Tibial nerve (tissue), 4 donors: ENCODE measurements around the gene SLC43A3.

Experiments used
- EP300 ChIP-seq, 2 donors: sonication (generic); formaldehyde crosslinking; IDR thresholded peaks; one replicate each; pipeline ENCODE4 v1.6.1; 2017; ENCODE audit warnings: antibody characterized with exemption in 2 of 2, mild to moderate bottlenecking in 1 of 2
- POLR2A ChIP-seq, 2 donors: fragments of 450-650 bp; IDR thresholded peaks; one replicate each; pipeline ENCODE4 v1.6.1; 2017; ENCODE audit warnings: antibody characterized with exemption in 2 of 2, mild to moderate bottlenecking in 2 of 2, moderate library complexity in 2 of 2
- TF ChIP-seq, protein P1 (sequence below), 5 experiments: fragments of 200-600 bp in 3 of 5; fragments of 450-650 bp in 2 of 5; sonication (generic) in 3 of 5; IDR thresholded peaks; one replicate each; pipeline ENCODE4 v1.5.1; 2016 to 2019; ENCODE audit warnings: antibody characterized with exemption in 5 of 5, mild to moderate bottlenecking in 3 of 5, moderate library complexity in 2 of 5

DNA sequence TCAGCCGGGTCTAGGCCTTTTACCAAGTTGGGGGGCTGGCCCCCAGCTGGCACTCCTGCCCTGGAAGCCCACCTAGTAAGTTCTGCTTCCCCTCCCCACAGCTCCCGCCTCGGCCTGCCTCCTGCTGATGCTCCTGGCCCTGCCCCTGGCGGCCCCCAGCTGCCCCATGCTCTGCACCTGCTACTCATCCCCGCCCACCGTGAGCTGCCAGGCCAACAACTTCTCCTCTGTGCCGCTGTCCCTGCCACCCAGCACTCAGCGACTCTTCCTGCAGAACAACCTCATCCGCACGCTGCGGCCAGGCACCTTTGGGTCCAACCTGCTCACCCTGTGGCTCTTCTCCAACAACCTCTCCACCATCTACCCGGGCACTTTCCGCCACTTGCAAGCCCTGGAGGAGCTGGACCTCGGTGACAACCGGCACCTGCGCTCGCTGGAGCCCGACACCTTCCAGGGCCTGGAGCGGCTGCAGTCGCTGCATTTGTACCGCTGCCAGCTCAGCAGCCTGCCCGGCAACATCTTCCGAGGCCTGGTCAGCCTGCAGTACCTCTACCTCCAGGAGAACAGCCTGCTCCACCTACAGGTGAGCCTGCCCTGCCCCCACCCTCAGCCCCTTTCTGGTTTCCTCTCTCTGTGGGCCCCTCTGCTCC is 40.7 kb upstream of the SLC43A3 start:
- TF ChIP-seq, protein P1, sequence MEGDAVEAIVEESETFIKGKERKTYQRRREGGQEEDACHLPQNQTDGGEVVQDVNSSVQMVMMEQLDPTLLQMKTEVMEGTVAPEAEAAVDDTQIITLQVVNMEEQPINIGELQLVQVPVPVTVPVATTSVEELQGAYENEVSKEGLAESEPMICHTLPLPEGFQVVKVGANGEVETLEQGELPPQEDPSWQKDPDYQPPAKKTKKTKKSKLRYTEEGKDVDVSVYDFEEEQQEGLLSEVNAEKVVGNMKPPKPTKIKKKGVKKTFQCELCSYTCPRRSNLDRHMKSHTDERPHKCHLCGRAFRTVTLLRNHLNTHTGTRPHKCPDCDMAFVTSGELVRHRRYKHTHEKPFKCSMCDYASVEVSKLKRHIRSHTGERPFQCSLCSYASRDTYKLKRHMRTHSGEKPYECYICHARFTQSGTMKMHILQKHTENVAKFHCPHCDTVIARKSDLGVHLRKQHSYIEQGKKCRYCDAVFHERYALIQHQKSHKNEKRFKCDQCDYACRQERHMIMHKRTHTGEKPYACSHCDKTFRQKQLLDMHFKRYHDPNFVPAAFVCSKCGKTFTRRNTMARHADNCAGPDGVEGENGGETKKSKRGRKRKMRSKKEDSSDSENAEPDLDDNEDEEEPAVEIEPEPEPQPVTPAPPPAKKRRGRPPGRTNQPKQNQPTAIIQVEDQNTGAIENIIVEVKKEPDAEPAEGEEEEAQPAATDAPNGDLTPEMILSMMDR (IDR thresholded peaks at IDR 0.05) = no peak
- TF ChIP-seq POLR2A (IDR thresholded peaks at IDR 0.05) (no peak), EP300 (IDR thresholded peaks at IDR 0.05) (no peak)
